GM12878 (cell line): Measurements from ENCODE around the gene THSD4. TPM values are rescaled to one million over a fixed set of nuclear protein-coding genes. Genes with fewer than 3 reads are reported as not detected.

Experiments
- ATAC-seq: fragments of 200-7000 bp; cut with Tn5 transposase; 3 replicates; pipeline ENCODE4 v1.9.1; 2020; ENCODE audit warnings: mild to moderate bottlenecking, moderate library complexity
- BruUV-seq: library from RNA; stranded (reverse); fragments of 400-500 nt; replicated peaks from 2 replicates; lab custom pipeline; 2021; lab: Mats Ljungman, UMichigan
- CTCF ChIA-PET: fragments of 300-600 bp; sonication (Branson Sonifier 250); formaldehyde crosslinking; extraction: SDS; loops from one replicate; lab custom pipeline; 2021; ENCODE audit warnings: inconsistent platforms; lab: Yijun Ruan, JAX
- POLR2A ChIA-PET: fragments of 350-600 bp; formaldehyde crosslinking; extraction: SDS; loops from one replicate; lab custom pipeline; 2021; ENCODE audit warnings: inconsistent platforms; lab: Charles Lee
- RAD21 ChIA-PET: fragments of 300-600 bp; sonication (Branson Sonifier 250); formaldehyde crosslinking; loops from one replicate; lab custom pipeline; 2023; ENCODE audit warnings: antibody characterized with exemption; ENCODE audit not compliant: unreplicated experiment; lab: Charles Lee
- SMC1A ChIA-PET: fragments of 300-600 bp; sonication (Branson Sonifier 250); formaldehyde crosslinking; loops from one replicate; lab custom pipeline; 2023; ENCODE audit not compliant: unreplicated experiment, uncharacterized antibody; lab: Charles Lee
- DNase-seq: peaks from one replicate; pipeline ENCODE4 v3.0.0-alpha.2; 2011; ENCODE audit warnings: low read depth, low spot score
- FAIRE-seq: peaks from 3 replicates; lab custom pipeline; 2011; peaks lifted over from hg19 to GRCh38; lab: Jason Lieb, UNC
- H2AFZ ChIP-seq: 2 replicates; pipeline ENCODE4 v1.6.0; 2011; ENCODE audit warnings: low read depth, low read length, control low read depth; ENCODE audit not compliant: control insufficient read depth
- H3K27ac ChIP-seq: 2 replicates; pipeline ENCODE4 v1.5.1; 2011; ENCODE audit warnings: control low read depth; ENCODE audit not compliant: control insufficient read depth, insufficient read depth
- H3K27me3 ChIP-seq, 2 experiments: replicated peaks in 1 of 2; 2 replicates each; pipeline versions ENCODE4 v1.6.0 to v1.6.1; 2011; ENCODE audit warnings: low read length in 1 of 2; ENCODE audit not compliant: control insufficient read depth in 2 of 2, insufficient read depth in 2 of 2
- H3K36me3 ChIP-seq, 2 experiments: 2 replicates each; pipeline ENCODE4 v1.5.1; 2011; ENCODE audit warnings: low read length in 1 of 2; ENCODE audit not compliant: control insufficient read depth in 2 of 2, insufficient read depth in 2 of 2
- H3K4me1 ChIP-seq: 2 replicates; pipeline ENCODE4 v1.6.1; 2011; ENCODE audit warnings: mild to moderate bottlenecking, low read length, moderate library complexity, mixed read lengths; ENCODE audit not compliant: control insufficient read depth, insufficient read depth
- H3K4me2 ChIP-seq: 2 replicates; pipeline ENCODE4 v1.6.0; 2011; ENCODE audit warnings: control low read depth; ENCODE audit not compliant: control insufficient read depth, insufficient read depth
- H3K4me3 ChIP-seq: fragments of 200-600 bp; sonication (generic); 2 replicates; pipeline ENCODE4 v1.5.1; 2016
- H3K79me2 ChIP-seq: 2 replicates; pipeline ENCODE4 v1.6.0; 2011; ENCODE audit warnings: low read length; ENCODE audit not compliant: control insufficient read depth, insufficient read depth
- H3K9ac ChIP-seq: 2 replicates; pipeline ENCODE4 v1.8.0; 2011; ENCODE audit warnings: low read length, control low read depth, mixed read lengths; ENCODE audit not compliant: control insufficient read depth, insufficient read depth
- H3K9me3 ChIP-seq: replicated peaks from 3 replicates; pipeline ENCODE4 v1.5.1; 2011; ENCODE audit warnings: mild to moderate bottlenecking, low read length; ENCODE audit not compliant: control insufficient read depth, insufficient read depth
- H4K20me1 ChIP-seq: 2 replicates; pipeline ENCODE4 v1.6.0; 2011; ENCODE audit not compliant: control insufficient read depth, insufficient read depth
- BRCA1 ChIP-seq: IDR thresholded peaks from 2 replicates; pipeline ENCODE4 v1.6.1; 2011; ENCODE audit warnings: low read depth, low read length, improper control_type of control experiment
- CHD1 ChIP-seq: IDR thresholded peaks from 2 replicates; pipeline ENCODE4 v1.6.1; 2012; ENCODE audit warnings: low read depth, low read length, improper control_type of control experiment
- CTCF ChIP-seq, 3 experiments: IDR thresholded peaks in 2 of 3; conservative IDR thresholded peaks in 1 of 3; 2 replicates each; pipeline ENCODE4 v1.5.1; 2011; ENCODE audit warnings: low read depth in 3 of 3, low read length in 3 of 3, mild to moderate bottlenecking in 3 of 3, control low read depth in 2 of 3, moderate library complexity in 2 of 3, inconsistent platforms in 1 of 3, mixed read lengths in 1 of 3; ENCODE audit not compliant: control insufficient read depth in 2 of 3, insufficient read depth in 1 of 3; ENCODE audit errors: extremely low read depth in 1 of 3
- FOXM1 ChIP-seq: IDR thresholded peaks from 2 replicates; pipeline ENCODE4 v1.6.1; 2012; ENCODE audit warnings: low read depth, mild to moderate bottlenecking, inconsistent platforms, low read length, moderate library complexity
- MLLT1 ChIP-seq: fragments of 450-650 bp; IDR thresholded peaks from 2 replicates; pipeline ENCODE4 v1.6.1; 2016; ENCODE audit warnings: mild to moderate bottlenecking
- NR2C2 ChIP-seq: IDR thresholded peaks from 2 replicates; pipeline ENCODE4 v1.6.1; 2011; ENCODE audit warnings: borderline replicate concordance, low read depth; ENCODE audit not compliant: control insufficient read depth, insufficient read length
- POLR2AphosphoS2 ChIP-seq: IDR thresholded peaks from 2 replicates; pipeline ENCODE4 v1.6.1; 2011; ENCODE audit warnings: low read depth, mild to moderate bottlenecking, low read length, improper control_type of control experiment, moderate library complexity
- RAD21 ChIP-seq: IDR thresholded peaks from 2 replicates; pipeline ENCODE4 v1.6.1; 2011; ENCODE audit warnings: mild to moderate bottlenecking, low read depth, low read length, moderate library complexity; ENCODE audit not compliant: insufficient read depth
- RB1 ChIP-seq: fragments of 450-650 bp; formaldehyde crosslinking; IDR thresholded peaks from 2 replicates; pipeline ENCODE4 v1.6.1; 2017; ENCODE audit warnings: mild to moderate bottlenecking, borderline replicate concordance
- RELB ChIP-seq: fragments of 450-650 bp; IDR thresholded peaks from 2 replicates; pipeline ENCODE4 v1.6.1; 2017; ENCODE audit warnings: low read depth, mild to moderate bottlenecking, moderate library complexity
- STAT3 ChIP-seq: IDR thresholded peaks from 2 replicates; pipeline ENCODE4 v1.6.1; 2011; ENCODE audit warnings: low read depth, low read length, improper control_type of control experiment
- TARDBP ChIP-seq: IDR thresholded peaks from 2 replicates; pipeline ENCODE4 v1.6.1; 2016; ENCODE audit warnings: borderline replicate concordance
- WRNIP1 ChIP-seq: IDR thresholded peaks from 2 replicates; pipeline ENCODE4 v1.6.1; 2011; ENCODE audit warnings: low read depth, low read length, improper control_type of control experiment, borderline replicate concordance
- ZNF384 ChIP-seq: IDR thresholded peaks from 2 replicates; pipeline ENCODE4 v1.6.1; 2012; ENCODE audit warnings: low read depth, mild to moderate bottlenecking, low read length, improper control_type of control experiment, borderline replicate concordance
- WGBS: methylation state at CpG from one replicate; pipeline ENCODE4 v1.1.6; 2016; ENCODE audit warnings: low lambda C conversion rate; ENCODE audit not compliant: insufficient replicate concordance, insufficient coverage; ENCODE audit errors: missing lambda C conversion rate; 5-methylcytosine and 5-hydroxymethylcytosine counted together
- in situ Hi-C: fragments of 300-500 bp; cut with MboI; formaldehyde crosslinking; loops from 9 replicates; pipeline ENCODE4 v1.14.3; 2018; ENCODE audit warnings: mixed read lengths
- intact Hi-C: fragments of 100-400 bp; cut with micrococcal nuclease; formaldehyde crosslinking; loops from one replicate; pipeline ENCODE4 v1.14.2; 2022; ENCODE audit not compliant: unreplicated experiment
- polyA plus RNA-seq, 11 experiments: library from polyadenylated mRNA; depleted of rRNA in 4 of 11; unstranded in 6 of 11; stranded (reverse) in 5 of 11; fragments of >200 nt; fragmentation: Nextera tagmentation in 4 of 11; fragmentation: Illumina TruSeq in 1 of 11; extraction: Ambion mirVana in 4 of 11; extraction: Trizol in 1 of 11; gene quantifications; 1 replicate in 1 of 11; 2 replicates in 10 of 11; pipeline versions ENCODE4 v1.2.1 to v1.2.3, GENCODE V29; 2011 to 2016; ENCODE audit warnings: inconsistent platforms in 2 of 11, missing spikeins in 2 of 11, low read depth in 1 of 11
- total RNA-seq, 4 experiments: library from RNA; depleted of rRNA in 3 of 4; stranded (reverse); fragments of >200 nt in 3 of 4; fragmentation: Illumina TruSeq in 1 of 4; extraction: Trizol in 1 of 4; gene quantifications; 2 replicates each; pipeline versions ENCODE4 v1.2.1 to v1.2.3, GENCODE V29; 2013 to 2021

The THSD4 gene
- total and polyA plus RNA-seq, 10 of the 15 experiments (the other 5 are each of a cell fraction or from before 2014, with no cell fraction given): 0.04 to 0.13 (median 0.05) TPM; not detected in 7

GRCh38 chr15:71203586-71204474 is 88.6 kb downstream of the THSD4 start:
- Histone ChIP-seq H3K4me1 (no peaks in the 10 kb centered on the region), H3K27ac (no peak overlapping the region), H3K4me3 (no peak overlapping the region), H3K27me3 (no peaks in the 10 kb centered on the region), H3K4me2 (no peak overlapping the region), H3K79me2 (no peaks in the 10 kb centered on the region), H3K9ac (no peak overlapping the region), H2AFZ (no peak overlapping the region), H4K20me1 (no peaks in the 10 kb centered on the region), H3K9me3 (no peaks in the 10 kb centered on the region)
- SMC1A ChIA-PET: no interaction called here
- ATAC-seq (no peak), DNase-seq (no peak), FAIRE-seq (no peak)
- intact Hi-C loops: no loop called here
- in situ Hi-C loops: no loop called here
- WGBS: 42% methylated on average over 13 of the region's 13 CpGs
- RAD21 ChIA-PET: no interaction called here
- CTCF ChIA-PET: no interaction called here
- BruUV-seq: no TSS peak
- TF ChIP-seq POLR2AphosphoS2: no peak
- TF ChIP-seq STAT3: no peak
- no peak for TF ChIP-seq TARDBP
- no peak for TF ChIP-seq CTCF (IDR thresholded peaks at IDR 0.05 in 2 of 3, conservative IDR thresholded peaks at IDR 0.05 in 1 of 3; ENCODE audit: control insufficient read depth in 2 of 3, extremely low read depth in 1 of 3, insufficient read depth in 1 of 3, low read depth in 3 of 3, low read length in 3 of 3)
- no peak for TF ChIP-seq ZNF384
- TF ChIP-seq RAD21: no peak
- TF ChIP-seq FOXM1: no peak
- no peak for TF ChIP-seq NR2C2
- TF ChIP-seq RELB: no peak
- no peak for TF ChIP-seq WRNIP1
- no peak for TF ChIP-seq RB1
- TF ChIP-seq MLLT1: no peak
- TF ChIP-seq BRCA1: no peak
- TF ChIP-seq CHD1: no peak
- TF ChIP-seq, all 136 proteins: peak for 0
- H3K36me3 ChIP-seq: no peaks in the 10 kb centered on the region
- POLR2A ChIA-PET: no interaction called here
